Keratinocyte (primary cell): ENCODE results near the gene PTCD2. TPM values are rescaled to one million over a fixed set of nuclear protein-coding genes. Genes with fewer than 3 reads are reported as not detected.

ENCODE experiments used
- DNase-seq: peaks from one replicate; pipeline ENCODE4 v3.0.0-alpha.2; 2011; ENCODE audit warnings: low read depth, missing footprints, low spot score
- FAIRE-seq: peaks from 2 replicates; lab custom pipeline; 2011; peaks lifted over from hg19 to GRCh38; lab: Jason Lieb, UNC
- H2AFZ ChIP-seq: 2 replicates; pipeline ENCODE4 v1.6.0; 2012; ENCODE audit warnings: low read length, control low read depth, inconsistent platforms; ENCODE audit not compliant: control insufficient read depth
- H3K27ac ChIP-seq: 2 replicates; pipeline ENCODE4 v1.5.1; 2011; ENCODE audit warnings: low read length; ENCODE audit not compliant: control insufficient read depth, insufficient read depth
- H3K27me3 ChIP-seq: 3 replicates; pipeline ENCODE4 v1.6.0; 2011; ENCODE audit warnings: low read length; ENCODE audit not compliant: control insufficient read depth, insufficient read depth; ENCODE audit errors: extremely low read depth
- H3K36me3 ChIP-seq, 2 experiments: 2 replicates in 1 of 2; 3 replicates in 1 of 2; pipeline ENCODE4 v1.5.1; 2011; ENCODE audit warnings: low read length in 2 of 2, mild to moderate bottlenecking in 1 of 2; ENCODE audit not compliant: control insufficient read depth in 2 of 2, insufficient read depth in 2 of 2; ENCODE audit errors: extremely low read depth in 1 of 2
- H3K4me1 ChIP-seq: 3 replicates; pipeline ENCODE4 v1.5.1; 2011; ENCODE audit warnings: low read length; ENCODE audit not compliant: control insufficient read depth, insufficient read depth; ENCODE audit errors: extremely low read depth
- H3K4me2 ChIP-seq: 3 replicates; pipeline ENCODE4 v1.6.0; 2011; ENCODE audit warnings: low read depth, low read length; ENCODE audit not compliant: control insufficient read depth, insufficient read depth; ENCODE audit errors: extremely low read depth
- H3K4me3 ChIP-seq, 3 experiments: fragments of 200-600 bp in 1 of 3; sonication (generic) in 1 of 3; 2 replicates in 2 of 3; 3 replicates in 1 of 3; pipeline ENCODE4 v1.5.1; 2011 to 2016; ENCODE audit warnings: low read length in 3 of 3, mild to moderate bottlenecking in 3 of 3, control low read depth in 2 of 3, inconsistent platforms in 1 of 3, low read depth in 1 of 3, mixed read lengths in 1 of 3, mixed run types in 1 of 3, moderate library complexity in 1 of 3; ENCODE audit not compliant: control insufficient read depth in 2 of 3, insufficient read depth in 2 of 3; ENCODE audit errors: extremely low read depth in 1 of 3
- H3K79me2 ChIP-seq: 2 replicates; pipeline ENCODE4 v1.6.0; 2012; ENCODE audit warnings: low read length; ENCODE audit not compliant: control insufficient read depth, insufficient read depth
- H3K9ac ChIP-seq: 3 replicates; pipeline ENCODE4 v1.6.0; 2011; ENCODE audit warnings: low read length; ENCODE audit not compliant: control insufficient read depth, insufficient read depth; ENCODE audit errors: extremely low read depth
- H3K9me1 ChIP-seq: 3 replicates; pipeline ENCODE4 v1.6.0; 2011; ENCODE audit warnings: low read length; ENCODE audit not compliant: control insufficient read depth, insufficient read depth; ENCODE audit errors: extremely low read depth
- H3K9me3 ChIP-seq: 2 replicates; pipeline ENCODE4 v1.5.1; 2012; ENCODE audit warnings: low read depth, low read length; ENCODE audit not compliant: control insufficient read depth
- H4K20me1 ChIP-seq: 3 replicates; pipeline ENCODE4 v1.6.0; 2011; ENCODE audit warnings: low read length; ENCODE audit not compliant: control insufficient read depth, insufficient read depth; ENCODE audit errors: extremely low read depth
- EZH2 ChIP-seq: IDR thresholded peaks from one replicate; pipeline ENCODE4 v1.6.1; 2012; ENCODE audit warnings: inconsistent platforms, mild to moderate bottlenecking, low read length, moderate library complexity
- dilution Hi-C: fragments of 300-500 bp; cut with MboI; formaldehyde crosslinking; loops from one replicate; pipeline ENCODE4 v1.7.0; 2020; ENCODE audit warnings: low sequenced_read_pairs; ENCODE audit not compliant: extremely low pct_ligation_motif_present
- polyA plus RNA-seq, 5 experiments: library from polyadenylated mRNA; depleted of rRNA in 3 of 5; stranded (reverse) in 3 of 5; stranded (forward) in 1 of 5; unstranded in 1 of 5; fragments of >200 nt; gene quantifications; 1 replicate in 1 of 5; 2 replicates in 3 of 5; 3 replicates in 1 of 5; pipeline versions ENCODE4 v1.2.1 to v1.2.3, GENCODE V29; 2011 to 2012; ENCODE audit warnings: missing spikeins in 2 of 5, low read depth in 1 of 5, low replicate concordance in 1 of 5
- TF ChIP-seq, protein P1 (sequence below), 3 experiments: IDR thresholded peaks in 1 of 3; conservative IDR thresholded peaks in 1 of 3; optimal IDR thresholded peaks in 1 of 3; 2 replicates in 2 of 3; 3 replicates in 1 of 3; pipeline versions ENCODE3 to v1.5.1; 2011; ENCODE audit warnings: low read length in 3 of 3, mild to moderate bottlenecking in 3 of 3, moderate library complexity in 2 of 3, control low read depth in 1 of 3, inconsistent platforms in 1 of 3; ENCODE audit not compliant: insufficient read depth in 2 of 3; ENCODE audit errors: extremely low read depth in 1 of 3

The PTCD2 gene
- polyA plus RNA-seq, 1 donor (not counting 4 experiments of a cell fraction or from before 2014, with no cell fraction given): 13.1 TPM

DNA sequence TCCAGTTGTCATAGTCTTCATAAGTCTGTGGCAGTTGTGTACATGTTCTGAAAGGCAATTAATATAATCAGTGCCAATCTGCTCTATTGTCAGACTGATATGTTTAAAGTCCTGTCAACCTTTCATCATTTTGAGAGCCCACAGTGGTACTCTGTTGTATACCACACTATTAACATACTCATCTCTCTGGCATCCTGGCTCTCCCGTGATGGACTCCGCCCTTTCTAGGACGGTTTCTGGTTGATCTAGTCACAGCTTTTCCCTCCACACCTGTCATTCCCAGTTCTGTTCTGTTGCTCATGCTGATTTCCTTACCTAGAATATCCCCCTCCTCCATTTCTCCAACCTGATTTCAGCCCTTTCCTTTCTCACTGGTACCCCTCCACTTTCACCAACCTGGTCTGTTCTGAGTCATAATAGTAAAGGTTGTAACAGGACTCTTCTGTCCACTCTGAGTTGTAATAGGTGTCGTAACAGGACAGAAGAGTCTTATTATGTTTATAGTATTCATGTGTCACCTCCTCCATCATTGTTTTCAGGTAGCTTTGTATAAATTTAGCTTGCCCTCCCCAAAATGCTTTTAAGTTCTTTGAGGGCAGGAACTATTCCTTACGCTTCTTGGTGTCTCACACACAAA is 4.1 kb downstream of the PTCD2 start:
- Histone ChIP-seq H3K4me3 (no peak overlapping the region), H3K4me1 (peaks cover 36% of the 10 kb centered on the region), H3K36me3 (peaks cover 12 to 19% of the 10 kb centered on the region in 2 experiments), H2AFZ (no peak overlapping the region), H3K27me3 (no peaks in the 10 kb centered on the region), H3K27ac (peak overlapping the region; percentile 76), H3K4me2 (peak overlapping the region; percentile 44), H3K9me3 (no peaks in the 10 kb centered on the region), H3K9ac (no peak overlapping the region), H3K79me2 (peaks cover 9% of the 10 kb centered on the region), H4K20me1 (no peaks in the 10 kb centered on the region), H3K9me1 (no peaks in the 10 kb centered on the region)
- no peak for TF ChIP-seq EZH2
- TF ChIP-seq, protein P1, sequence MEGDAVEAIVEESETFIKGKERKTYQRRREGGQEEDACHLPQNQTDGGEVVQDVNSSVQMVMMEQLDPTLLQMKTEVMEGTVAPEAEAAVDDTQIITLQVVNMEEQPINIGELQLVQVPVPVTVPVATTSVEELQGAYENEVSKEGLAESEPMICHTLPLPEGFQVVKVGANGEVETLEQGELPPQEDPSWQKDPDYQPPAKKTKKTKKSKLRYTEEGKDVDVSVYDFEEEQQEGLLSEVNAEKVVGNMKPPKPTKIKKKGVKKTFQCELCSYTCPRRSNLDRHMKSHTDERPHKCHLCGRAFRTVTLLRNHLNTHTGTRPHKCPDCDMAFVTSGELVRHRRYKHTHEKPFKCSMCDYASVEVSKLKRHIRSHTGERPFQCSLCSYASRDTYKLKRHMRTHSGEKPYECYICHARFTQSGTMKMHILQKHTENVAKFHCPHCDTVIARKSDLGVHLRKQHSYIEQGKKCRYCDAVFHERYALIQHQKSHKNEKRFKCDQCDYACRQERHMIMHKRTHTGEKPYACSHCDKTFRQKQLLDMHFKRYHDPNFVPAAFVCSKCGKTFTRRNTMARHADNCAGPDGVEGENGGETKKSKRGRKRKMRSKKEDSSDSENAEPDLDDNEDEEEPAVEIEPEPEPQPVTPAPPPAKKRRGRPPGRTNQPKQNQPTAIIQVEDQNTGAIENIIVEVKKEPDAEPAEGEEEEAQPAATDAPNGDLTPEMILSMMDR (optimal IDR thresholded peaks at IDR 0.05 in 1 of 3, IDR thresholded peaks at IDR 0.05 in 1 of 3, conservative IDR thresholded peaks at IDR 0.05 in 1 of 3; ENCODE audit: extremely low read depth in 1 of 3, insufficient read depth in 2 of 3, low read length in 3 of 3): no peak
- FAIRE-seq: peak; percentile 90
- dilution Hi-C loops: no loop called here
- DNase-seq: no peak

DNA sequence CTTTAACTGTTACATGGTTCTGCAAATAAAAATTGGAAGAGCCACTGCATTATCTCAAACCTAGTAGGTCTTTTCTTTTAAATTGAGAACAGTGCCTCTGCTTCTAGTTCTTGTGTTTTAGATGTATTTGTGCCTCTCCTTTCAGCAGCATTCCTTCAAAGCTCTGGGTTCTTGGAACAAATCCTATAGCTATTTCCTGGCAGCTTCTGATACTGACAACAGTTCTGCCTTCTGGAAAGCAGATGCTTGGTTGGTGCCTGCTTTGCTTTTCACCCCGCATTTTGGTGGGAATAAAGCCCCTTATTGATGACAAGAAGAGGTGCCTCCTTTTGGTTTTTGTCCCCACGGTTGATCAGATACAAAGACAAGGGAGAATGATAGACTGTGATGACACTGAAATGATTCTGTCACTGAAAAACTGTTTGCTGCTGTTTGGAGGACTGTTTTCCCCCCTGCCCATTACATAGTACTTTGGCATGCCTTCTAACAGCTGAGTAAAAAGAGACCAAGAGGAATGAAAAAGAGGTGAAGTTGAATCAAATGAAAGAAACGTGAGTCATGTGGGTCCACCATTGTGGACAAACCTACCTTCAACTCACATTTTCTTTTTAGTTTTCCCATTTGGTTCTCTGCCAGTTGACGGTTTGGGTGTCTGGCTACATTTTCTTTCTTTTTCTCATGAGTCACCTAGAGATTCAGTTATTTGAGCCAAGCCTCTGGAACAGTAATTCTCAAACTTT is 5.6 kb downstream of the PTCD2 start:
- Histone ChIP-seq H3K9me3 (no peaks in the 10 kb centered on the region), H4K20me1 (no peaks in the 10 kb centered on the region), H3K4me1 (peaks cover 36% of the 10 kb centered on the region), H2AFZ (no peak overlapping the region), H3K4me3 (no peak overlapping the region), H3K9me1 (no peaks in the 10 kb centered on the region), H3K9ac (no peak overlapping the region), H3K27ac (peak overlapping the region; percentile 45), H3K36me3 (peaks cover 12 to 21% of the 10 kb centered on the region in 2 experiments), H3K27me3 (no peaks in the 10 kb centered on the region), H3K4me2 (peak overlapping the region; percentile 12), H3K79me2 (no peaks in the 10 kb centered on the region)
- DNase-seq (no peak), FAIRE-seq (peak; percentile 36)
- no peak for TF ChIP-seq EZH2
- TF ChIP-seq, protein P1 (optimal IDR thresholded peaks at IDR 0.05 in 1 of 3, IDR thresholded peaks at IDR 0.05 in 1 of 3, conservative IDR thresholded peaks at IDR 0.05 in 1 of 3; ENCODE audit: extremely low read depth in 1 of 3, insufficient read depth in 2 of 3, low read length in 3 of 3): no peak
- dilution Hi-C loops: no loop called here
